ENCODE measurements around the gene RBM18. TPM values are rescaled to one million over a fixed set of nuclear protein-coding genes. Genes with fewer than 3 reads are reported as not detected.

The RBM18 gene
- total and polyA plus RNA-seq, 5 donors from 2014 or later, result 26.1 to 34.8 (median 29.6) TPM

DNA sequence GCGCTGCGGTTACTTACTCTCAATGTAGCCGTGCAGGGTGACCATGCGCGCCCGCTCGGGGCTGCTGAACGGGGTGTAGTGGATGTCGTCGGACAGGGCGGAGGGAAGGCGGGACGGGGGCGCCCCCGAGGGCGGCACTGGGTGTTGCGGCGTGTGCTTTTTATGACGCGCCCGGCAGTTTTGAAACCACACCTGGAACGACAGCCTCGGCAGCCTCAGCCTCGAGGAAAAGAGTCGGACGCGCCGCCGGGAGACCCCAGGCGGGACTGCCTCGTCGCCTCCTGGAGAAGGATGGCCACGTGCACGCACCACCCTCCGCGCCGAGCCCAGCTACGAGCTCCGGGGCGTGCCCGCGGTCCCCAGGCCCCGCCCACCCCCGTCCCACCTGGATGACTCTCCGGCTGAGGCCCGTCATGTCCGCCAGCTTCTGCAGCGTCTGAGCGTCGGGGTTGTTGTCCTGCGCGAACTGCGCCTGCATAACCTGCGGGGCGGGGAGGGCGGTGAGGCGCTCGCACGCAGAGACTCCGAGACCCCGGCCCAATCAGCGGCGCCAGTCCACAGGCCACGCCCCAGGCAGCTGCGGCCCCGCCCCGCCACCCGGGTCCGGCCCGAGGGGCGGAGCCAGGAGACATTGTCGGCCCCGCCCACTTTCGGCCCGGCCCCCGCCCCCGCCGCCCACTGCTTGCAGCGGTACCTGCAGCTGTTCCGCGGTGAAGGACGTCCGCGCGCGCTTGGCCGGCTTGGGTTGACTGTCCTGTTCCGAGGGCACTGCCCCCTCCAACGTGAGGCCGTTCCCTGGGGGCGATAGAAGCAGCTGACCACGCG lies 50.8 kb downstream of the RBM18 start:
- peak overlapping the region in 2 of 4 donors; percentile 67 to 70 for H3K4me3 Mint-ChIP-seq
- peak; percentile 57 to 68 for ATAC-seq (ENCODE audit: low read depth in 2 of 2)
- H3K27ac Mint-ChIP-seq, result no peak overlapping the region
- DNase-seq, result peak; percentile 20 to 71 (median 26)
- peaks cover 43% of the 10 kb centered on the region for H3K27me3 ChIP-seq (ENCODE audit: control insufficient read depth, insufficient read depth, low read length)
- no peaks in the 10 kb centered on the region for H3K9me3 ChIP-seq (ENCODE audit: control insufficient read depth in 2 of 2, low read length in 2 of 2)
- no peaks in the 10 kb centered on the region for H3K36me3 ChIP-seq (ENCODE audit: control insufficient read depth, insufficient read depth, low read length)
- H3K27ac ChIP-seq (ENCODE audit: insufficient read depth, low read length, poor library complexity, severe bottlenecking), result no peak overlapping the region
- peaks cover 76% of the 10 kb centered on the region for H3K27me3 Mint-ChIP-seq
- peaks cover 0 to 20% (median 4%) of the 10 kb centered on the region in 4 donors for H3K4me1 Mint-ChIP-seq
- no peak overlapping the region for H3K4me3 ChIP-seq (ENCODE audit: low read depth, low read length)
- H3K9me3 Mint-ChIP-seq, result peaks cover 0 to 6% (median 0%) of the 10 kb centered on the region in 7 donors
- peaks cover 15% of the 10 kb centered on the region for H3K4me1 ChIP-seq (ENCODE audit: control insufficient read depth, insufficient read depth, low read length, poor library complexity, severe bottlenecking)
- peaks cover 4% of the 10 kb centered on the region for H3K36me3 Mint-ChIP-seq

DNA sequence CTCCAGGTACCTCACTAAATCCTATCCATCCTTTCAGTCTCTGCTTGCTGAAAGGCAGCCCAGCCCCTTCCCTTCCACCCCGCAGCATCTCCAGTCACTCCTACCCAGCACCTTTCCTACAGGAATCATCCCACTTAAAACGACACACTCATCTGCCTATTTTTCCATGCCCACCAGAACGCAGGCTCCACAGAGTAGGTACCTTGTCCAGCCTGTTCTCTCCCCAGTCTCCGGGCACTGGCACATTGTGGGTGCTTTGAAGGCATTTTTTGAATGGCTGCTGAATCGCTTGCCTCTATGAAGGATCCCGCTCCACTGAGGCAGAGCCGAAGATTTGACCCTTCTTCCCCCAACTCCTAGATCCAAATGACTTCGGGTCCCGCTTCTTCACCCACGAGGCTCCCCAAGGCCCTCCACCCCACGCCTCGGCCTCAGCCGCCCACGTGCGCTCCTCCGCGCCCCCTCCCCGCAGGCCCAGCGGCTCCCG lies 51.5 kb downstream of the RBM18 start:
- Histone ChIP-seq H3K4me3 (ENCODE audit: low read depth, low read length) (no peak overlapping the region), H3K27ac (ENCODE audit: insufficient read depth, low read length, poor library complexity, severe bottlenecking) (no peak overlapping the region)

GRCh38 chr9:122212473-122213004 lies 52.1 kb downstream of the RBM18 start:
- Mint-ChIP-seq H3K36me3 (no peaks in the 10 kb centered on the region), H3K4me1 (peaks cover 0 to 11% (median 2%) of the 10 kb centered on the region in 4 donors), H3K27me3 (peaks cover 69% of the 10 kb centered on the region), H3K27ac (no peak overlapping the region), H3K9me3 (peaks cover 0 to 6% (median 0%) of the 10 kb centered on the region in 7 donors), H3K4me3 (peak overlapping the region in 2 of 4 donors; percentile 66 to 70)
- H3K36me3 ChIP-seq (ENCODE audit: control insufficient read depth, insufficient read depth, low read length), result no peaks in the 10 kb centered on the region
- H3K4me1 ChIP-seq (ENCODE audit: control insufficient read depth, insufficient read depth, low read length, poor library complexity, severe bottlenecking), result peaks cover 14% of the 10 kb centered on the region
- H3K27me3 ChIP-seq (ENCODE audit: control insufficient read depth, insufficient read depth, low read length), result peaks cover 34% of the 10 kb centered on the region
- no peak overlapping the region for H3K4me3 ChIP-seq (ENCODE audit: low read depth, low read length)
- ATAC-seq (ENCODE audit: low read depth in 2 of 2), result no peak
- H3K27ac ChIP-seq (ENCODE audit: insufficient read depth, low read length, poor library complexity, severe bottlenecking), result no peak overlapping the region
- no peaks in the 10 kb centered on the region for H3K9me3 ChIP-seq (ENCODE audit: control insufficient read depth in 2 of 2, low read length in 2 of 2)
- no peak for DNase-seq

More for the DNA sequence above, 51.5 kb downstream of the RBM18 start:
- ATAC-seq (ENCODE audit: low read depth in 2 of 2) (no peak), DNase-seq (no peak)
- peaks cover 14% of the 10 kb centered on the region for H3K4me1 ChIP-seq (ENCODE audit: control insufficient read depth, insufficient read depth, low read length, poor library complexity, severe bottlenecking)
- H3K9me3 Mint-ChIP-seq, result peaks cover 0 to 6% (median 0%) of the 10 kb centered on the region in 7 donors
- peak overlapping the region in 3 of 4 donors; percentile 8 to 70 (median 66) for H3K4me3 Mint-ChIP-seq
- peaks cover 0 to 13% (median 2%) of the 10 kb centered on the region in 4 donors for H3K4me1 Mint-ChIP-seq
- H3K9me3 ChIP-seq (ENCODE audit: control insufficient read depth in 2 of 2, low read length in 2 of 2), result no peaks in the 10 kb centered on the region
- no peaks in the 10 kb centered on the region for H3K36me3 ChIP-seq (ENCODE audit: control insufficient read depth, insufficient read depth, low read length)
- H3K27ac Mint-ChIP-seq, result no peak overlapping the region
- H3K27me3 Mint-ChIP-seq, result peaks cover 70% of the 10 kb centered on the region
- H3K27me3 ChIP-seq (ENCODE audit: control insufficient read depth, insufficient read depth, low read length), result peaks cover 40% of the 10 kb centered on the region
- H3K36me3 Mint-ChIP-seq, result peaks cover 2% of the 10 kb centered on the region

DNA sequence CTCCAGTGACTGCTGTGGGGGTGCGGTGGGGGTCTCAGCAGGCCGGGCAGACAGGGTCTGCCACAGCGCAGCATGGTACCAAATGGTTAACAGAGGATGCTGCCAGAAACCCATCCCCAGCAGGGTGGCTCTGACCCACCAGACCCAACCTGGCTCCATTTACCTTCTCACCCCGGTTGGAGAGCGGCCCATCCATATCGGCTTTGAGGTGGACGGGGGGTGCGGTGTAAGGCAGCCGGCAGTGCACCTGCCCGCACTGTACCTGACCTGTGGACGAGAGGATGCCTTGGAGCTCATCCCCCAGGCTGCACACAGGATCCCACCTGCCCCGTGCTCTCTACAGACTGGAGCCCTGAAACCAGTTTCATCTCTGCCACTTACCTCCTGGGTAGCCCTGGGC lies 55.2 kb downstream of the RBM18 start:
- Histone ChIP-seq H3K36me3 (ENCODE audit: control insufficient read depth, insufficient read depth, low read length) (no peaks in the 10 kb centered on the region), H3K27me3 (ENCODE audit: control insufficient read depth, insufficient read depth, low read length) (peaks cover 19% of the 10 kb centered on the region), H3K27ac (ENCODE audit: insufficient read depth, low read length, poor library complexity, severe bottlenecking) (no peak overlapping the region), H3K9me3 (ENCODE audit: control insufficient read depth in 2 of 2, low read length in 2 of 2) (no peaks in the 10 kb centered on the region), H3K4me3 (ENCODE audit: low read depth, low read length) (no peak overlapping the region), H3K4me1 (ENCODE audit: control insufficient read depth, insufficient read depth, low read length, poor library complexity, severe bottlenecking) (peaks cover 14% of the 10 kb centered on the region)
- Mint-ChIP-seq H3K27ac (no peak overlapping the region), H3K27me3 (peaks cover 49% of the 10 kb centered on the region), H3K9me3 (peaks cover 0 to 6% (median 0%) of the 10 kb centered on the region in 7 donors), H3K4me1 (peaks cover 0 to 10% (median 2%) of the 10 kb centered on the region in 4 donors), H3K4me3 (no peak overlapping the region), H3K36me3 (no peaks in the 10 kb centered on the region)
- no peak for DNase-seq
- no peak for ATAC-seq (ENCODE audit: low read depth in 2 of 2)

DNA sequence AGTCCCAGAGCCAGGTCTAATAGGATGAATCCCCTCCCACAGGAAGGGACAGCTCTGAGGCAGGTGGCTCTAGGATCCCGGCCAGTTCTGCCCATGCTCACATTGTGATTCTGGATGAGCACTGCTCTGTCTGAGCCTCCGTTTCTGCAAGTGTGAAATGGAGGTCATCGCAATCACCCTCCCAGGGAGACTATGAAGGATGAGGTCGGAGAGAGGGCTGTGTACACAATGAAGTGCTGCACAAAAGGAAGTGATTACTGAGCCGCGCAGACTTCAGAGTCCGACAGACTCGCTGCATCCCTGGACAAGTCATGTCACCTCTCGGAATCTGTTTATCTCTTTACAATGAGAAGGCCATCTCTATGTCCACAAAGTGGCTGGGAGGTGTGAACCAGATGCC lies 57.5 kb downstream of the RBM18 start:
- Histone ChIP-seq H3K9me3 (ENCODE audit: control insufficient read depth in 2 of 2, low read length in 2 of 2) (no peaks in the 10 kb centered on the region), H3K4me3 (ENCODE audit: low read depth, low read length) (no peak overlapping the region), H3K27ac (ENCODE audit: insufficient read depth, low read length, poor library complexity, severe bottlenecking) (no peak overlapping the region), H3K27me3 (ENCODE audit: control insufficient read depth, insufficient read depth, low read length) (peaks cover 8% of the 10 kb centered on the region), H3K4me1 (ENCODE audit: control insufficient read depth, insufficient read depth, low read length, poor library complexity, severe bottlenecking) (no peaks in the 10 kb centered on the region), H3K36me3 (ENCODE audit: control insufficient read depth, insufficient read depth, low read length) (no peaks in the 10 kb centered on the region)
- Mint-ChIP-seq H3K36me3 (no peaks in the 10 kb centered on the region), H3K4me3 (no peak overlapping the region), H3K4me1 (no peaks in the 10 kb centered on the region), H3K27me3 (peaks cover 31% of the 10 kb centered on the region), H3K27ac (no peak overlapping the region), H3K9me3 (peaks cover 0 to 1% (median 0%) of the 10 kb centered on the region in 7 donors)
- DNase-seq (no peak), ATAC-seq (ENCODE audit: low read depth in 2 of 2) (no peak)

DNA sequence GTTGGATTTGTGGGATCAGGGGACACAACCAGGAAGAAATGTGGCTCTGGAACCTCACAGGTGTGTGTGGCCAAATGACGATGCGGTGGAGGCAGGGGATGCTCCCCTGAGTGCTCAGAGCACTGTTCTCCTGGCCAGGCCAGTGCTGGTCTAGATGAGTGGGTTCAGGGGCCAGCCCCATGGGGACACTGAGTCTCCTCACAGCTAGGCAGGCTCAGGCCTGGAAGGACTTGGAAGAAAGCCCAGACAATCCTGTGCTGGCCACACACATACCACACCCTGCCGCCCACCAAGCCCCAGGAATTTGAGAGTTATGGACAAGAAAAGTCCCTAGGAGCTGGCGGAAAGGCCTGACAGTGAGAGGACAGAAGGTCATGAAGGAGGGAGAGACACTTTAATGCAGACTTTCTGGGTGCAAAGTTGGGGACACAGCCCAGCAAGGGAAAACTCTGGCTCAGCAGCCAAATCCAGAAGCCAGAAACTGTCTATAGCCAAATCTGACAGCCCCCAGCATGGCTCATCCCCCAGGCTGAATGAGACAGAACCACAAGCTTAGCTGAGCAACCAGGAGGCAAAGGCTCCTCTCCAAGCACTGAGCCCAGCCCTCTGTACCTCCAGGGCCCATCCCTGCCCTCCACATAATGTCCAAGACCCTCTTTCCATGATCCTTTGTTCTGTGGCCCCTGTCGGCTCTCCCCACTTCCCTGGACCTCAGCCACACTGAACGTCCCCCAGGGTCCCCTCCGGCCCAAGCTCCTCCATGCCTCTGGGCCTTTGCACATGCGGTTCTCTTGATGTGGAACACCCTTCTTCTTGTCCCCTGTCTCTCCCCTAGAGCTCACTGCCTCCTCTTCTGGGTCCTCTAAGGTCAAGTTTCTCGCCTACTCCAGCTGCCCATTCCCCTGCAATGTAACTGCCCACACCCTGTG lies 58.3 kb downstream of the RBM18 start:
- Histone ChIP-seq H3K4me1 (ENCODE audit: control insufficient read depth, insufficient read depth, low read length, poor library complexity, severe bottlenecking) (no peaks in the 10 kb centered on the region), H3K9me3 (ENCODE audit: control insufficient read depth in 2 of 2, low read length in 2 of 2) (no peaks in the 10 kb centered on the region), H3K4me3 (ENCODE audit: low read depth, low read length) (no peak overlapping the region), H3K27ac (ENCODE audit: insufficient read depth, low read length, poor library complexity, severe bottlenecking) (no peak overlapping the region), H3K36me3 (ENCODE audit: control insufficient read depth, insufficient read depth, low read length) (no peaks in the 10 kb centered on the region), H3K27me3 (ENCODE audit: control insufficient read depth, insufficient read depth, low read length) (peaks cover 2% of the 10 kb centered on the region)
- Mint-ChIP-seq H3K36me3 (no peaks in the 10 kb centered on the region), H3K4me3 (no peak overlapping the region), H3K4me1 (no peaks in the 10 kb centered on the region), H3K27me3 (peaks cover 24% of the 10 kb centered on the region), H3K9me3 (peaks cover 0 to 1% (median 0%) of the 10 kb centered on the region in 7 donors), H3K27ac (no peak overlapping the region)
- DNase-seq (no peak), ATAC-seq (ENCODE audit: low read depth in 2 of 2) (no peak)

DNA sequence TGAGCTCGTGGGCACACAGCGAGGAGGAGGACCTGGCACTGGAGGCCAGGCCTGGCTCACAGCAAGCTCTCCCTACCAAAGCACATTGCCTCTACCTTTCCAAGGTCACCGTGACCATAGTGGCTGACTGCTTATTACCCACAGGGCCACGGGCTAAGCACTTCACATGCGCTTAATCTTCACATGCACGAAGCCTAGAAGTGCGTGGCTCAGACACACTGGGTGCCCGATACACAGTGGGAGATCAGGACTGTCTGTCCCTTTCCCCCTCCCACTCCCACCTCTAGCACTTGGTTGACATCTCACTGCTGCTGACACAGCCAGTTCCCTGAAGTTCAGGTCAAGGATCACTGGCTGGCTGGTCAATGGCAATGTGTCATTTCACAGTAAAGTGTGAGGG lies 59.5 kb downstream of the RBM18 start:
- peaks cover 19% of the 10 kb centered on the region for H3K27me3 Mint-ChIP-seq
- Histone ChIP-seq H3K4me3 (ENCODE audit: low read depth, low read length) (no peak overlapping the region), H3K27ac (ENCODE audit: insufficient read depth, low read length, poor library complexity, severe bottlenecking) (no peak overlapping the region), H3K36me3 (ENCODE audit: control insufficient read depth, insufficient read depth, low read length) (no peaks in the 10 kb centered on the region), H3K27me3 (ENCODE audit: control insufficient read depth, insufficient read depth, low read length) (no peaks in the 10 kb centered on the region), H3K4me1 (ENCODE audit: control insufficient read depth, insufficient read depth, low read length, poor library complexity, severe bottlenecking) (no peaks in the 10 kb centered on the region), H3K9me3 (ENCODE audit: control insufficient read depth in 2 of 2, low read length in 2 of 2) (no peaks in the 10 kb centered on the region)
- DNase-seq (no peak), ATAC-seq (ENCODE audit: low read depth in 2 of 2) (no peak)
- no peaks in the 10 kb centered on the region for H3K4me1 Mint-ChIP-seq
- H3K27ac Mint-ChIP-seq, result peak overlapping the region in 1 of 3 donors; percentile 47
- no peak overlapping the region for H3K4me3 Mint-ChIP-seq
- H3K36me3 Mint-ChIP-seq, result no peaks in the 10 kb centered on the region
- peaks cover 0 to 1% (median 0%) of the 10 kb centered on the region in 7 donors for H3K9me3 Mint-ChIP-seq

Data from CD4-positive, CD25-positive, alpha-beta regulatory T cell (primary cell).